GM12801 (cell line): ENCODE measurements around the gene GRID1.

Source experiments
- CTCF ChIP-seq: IDR thresholded peaks from one replicate; pipeline ENCODE4 v1.5.1; 2011; ENCODE audit warnings: control low read depth; ENCODE audit not compliant: insufficient read length; ENCODE audit errors: extremely low read depth

The GRID1 gene

GRCh38 chr10:86337121-86337601 is 29.4 kb downstream of the GRID1 start:
- no peak for TF ChIP-seq CTCF

DNA sequence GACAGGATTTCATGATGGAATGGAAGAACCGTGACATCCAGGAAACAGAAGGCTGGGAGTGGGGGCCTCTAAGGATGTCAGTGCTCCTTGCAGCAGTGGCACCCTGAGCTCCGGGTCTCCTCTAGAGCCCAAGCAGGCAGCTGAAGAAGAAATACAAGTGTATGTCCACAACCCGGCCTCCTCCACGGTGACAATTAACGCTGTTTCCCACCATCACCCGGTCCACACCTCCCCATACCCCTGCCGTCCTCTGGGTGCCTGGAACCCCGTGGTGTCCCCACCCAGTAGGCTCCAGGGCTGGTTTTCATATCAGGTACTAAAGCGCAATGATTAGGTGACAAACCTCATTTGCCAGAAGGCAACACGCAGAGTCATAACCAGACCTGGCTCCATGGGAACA is 30.3 kb downstream of the GRID1 start:
- TF ChIP-seq CTCF, result no peak

GRCh38 chr10:86335831-86336230 is 30.8 kb downstream of the GRID1 start:
- TF ChIP-seq CTCF, result no peak

DNA sequence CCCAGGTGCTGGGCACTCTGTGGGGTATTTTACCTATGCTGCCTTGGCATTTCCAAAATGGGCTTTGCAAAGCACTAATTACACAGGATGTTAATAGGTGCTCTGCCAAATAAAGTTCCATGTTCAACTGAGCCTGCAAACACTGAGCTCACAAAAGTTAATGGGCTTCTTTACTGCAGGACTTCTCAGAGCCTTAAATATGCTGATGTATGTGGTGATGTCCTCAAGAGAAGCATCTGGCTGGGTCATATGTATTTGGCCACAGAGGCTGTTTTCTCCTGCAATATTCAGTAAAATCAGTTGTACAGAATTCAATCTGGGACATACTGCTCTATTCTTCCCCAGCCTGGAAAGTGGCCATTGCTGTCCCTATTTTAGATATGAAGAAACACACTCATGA is 31.3 kb downstream of the GRID1 start:
- no peak for TF ChIP-seq CTCF

- no peak for TF ChIP-seq CTCF
Measured at GRCh38 chr10:86334488-86335085, 32.0 kb downstream of the GRID1 start.

DNA sequence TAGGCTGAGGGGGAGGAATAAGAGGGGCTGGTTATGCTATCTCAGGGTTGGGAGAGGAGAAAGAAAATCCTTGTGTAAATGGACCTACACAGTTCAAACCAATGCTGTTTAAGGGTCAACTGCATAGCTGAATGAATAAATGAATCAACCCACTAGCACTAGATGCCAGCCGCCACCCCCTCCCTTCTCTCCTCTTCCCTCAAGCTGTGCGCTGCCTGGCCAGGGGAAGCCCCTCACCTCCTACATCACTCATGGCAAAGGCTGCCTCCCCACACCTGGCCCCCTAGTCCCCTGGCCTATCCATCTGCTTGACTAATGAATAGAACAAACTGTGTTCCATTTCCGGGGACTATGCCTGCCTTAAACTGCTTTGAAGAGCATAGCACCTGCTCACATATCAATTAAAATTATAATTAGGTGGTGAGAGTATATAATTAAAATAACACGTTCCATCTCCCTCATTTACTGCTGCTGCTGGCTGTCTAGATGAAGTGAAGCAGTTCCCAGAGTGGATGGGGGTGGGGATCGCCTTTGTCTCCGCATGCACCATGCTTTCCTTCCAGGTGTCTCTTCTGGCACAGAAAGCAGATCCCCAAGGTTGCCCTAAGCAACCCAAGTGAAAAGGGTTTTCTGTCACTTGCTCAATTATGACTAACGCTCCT is 32.6 kb downstream of the GRID1 start:
- no peak for TF ChIP-seq CTCF

DNA sequence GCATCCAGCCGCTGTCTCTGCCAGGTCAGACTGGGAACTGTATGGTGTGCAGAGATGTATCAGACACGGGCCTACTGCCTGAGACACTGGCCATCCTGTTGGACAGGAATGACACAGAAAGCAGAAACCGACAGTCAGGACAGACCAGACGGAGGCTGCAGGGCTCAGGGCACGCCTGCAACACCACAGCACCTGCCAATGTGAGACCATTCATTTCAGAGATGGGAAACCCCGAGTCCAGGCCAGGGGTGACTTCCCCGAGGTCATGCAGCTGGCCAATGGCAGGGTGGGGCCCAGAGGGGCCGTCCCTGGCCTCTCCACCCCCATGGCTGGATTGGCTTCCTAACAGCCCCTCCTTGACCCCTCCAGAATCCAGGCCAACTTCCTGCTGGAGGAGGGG is 34.7 kb downstream of the GRID1 start:
- TF ChIP-seq CTCF, result no peak
